HCEC 1CT (cell line): ENCODE data around the gene PXT1.

Experiments used
- DNase-seq: peaks from one replicate; pipeline ENCODE4 v3.0.0-alpha.2; 2017

The PXT1 gene

DNA sequence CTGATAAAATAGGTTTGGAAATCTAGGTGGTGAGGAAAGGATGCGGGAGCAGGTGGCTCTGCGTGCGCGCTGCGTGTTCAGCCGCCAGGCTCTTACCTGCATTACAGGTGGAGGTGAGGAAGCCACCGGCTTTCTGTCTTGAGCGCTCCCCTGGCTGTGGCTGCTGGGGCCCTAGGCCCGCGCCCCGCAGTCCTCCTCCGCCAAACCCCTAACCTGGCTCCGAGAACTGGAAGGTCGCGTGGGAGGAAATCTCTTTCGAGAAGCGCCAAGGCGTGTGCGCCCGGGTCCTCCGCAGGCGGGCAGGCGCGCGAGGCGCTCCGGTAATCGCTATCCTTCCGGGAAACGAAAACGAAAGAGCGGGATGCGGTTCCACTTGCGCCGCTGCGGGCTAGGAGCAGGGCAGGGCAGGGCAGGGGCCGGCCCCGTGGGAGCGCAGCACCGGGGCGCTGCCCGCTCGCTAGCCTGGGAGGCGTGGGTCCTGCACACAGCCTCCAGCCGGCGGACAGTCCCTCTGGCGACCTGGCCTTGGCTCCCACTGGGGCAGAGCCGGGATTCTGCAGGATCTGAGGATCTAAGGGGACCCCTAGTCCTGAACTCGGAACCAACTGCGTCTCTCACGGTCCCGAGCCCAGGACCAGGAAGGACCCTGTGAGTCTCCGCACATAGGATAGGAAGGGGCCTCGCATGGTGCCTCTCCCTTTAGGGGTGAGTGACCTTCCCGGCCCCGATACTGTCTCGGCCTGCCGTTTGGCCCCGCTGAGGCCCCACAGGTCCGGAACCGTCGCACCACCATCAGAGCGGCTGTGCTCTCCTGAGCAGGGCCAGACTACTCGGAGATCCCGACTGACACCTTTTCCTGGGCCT, 55.0 kb downstream of the PXT1 start, which contains the start of gene ETV7:
TSS of gene ETV7 (minus strand) at position 230 of the 864 bp plus-strand sequence. CDS start at position 102, 128 bp downstream.
- DNase-seq = no peak

DNA sequence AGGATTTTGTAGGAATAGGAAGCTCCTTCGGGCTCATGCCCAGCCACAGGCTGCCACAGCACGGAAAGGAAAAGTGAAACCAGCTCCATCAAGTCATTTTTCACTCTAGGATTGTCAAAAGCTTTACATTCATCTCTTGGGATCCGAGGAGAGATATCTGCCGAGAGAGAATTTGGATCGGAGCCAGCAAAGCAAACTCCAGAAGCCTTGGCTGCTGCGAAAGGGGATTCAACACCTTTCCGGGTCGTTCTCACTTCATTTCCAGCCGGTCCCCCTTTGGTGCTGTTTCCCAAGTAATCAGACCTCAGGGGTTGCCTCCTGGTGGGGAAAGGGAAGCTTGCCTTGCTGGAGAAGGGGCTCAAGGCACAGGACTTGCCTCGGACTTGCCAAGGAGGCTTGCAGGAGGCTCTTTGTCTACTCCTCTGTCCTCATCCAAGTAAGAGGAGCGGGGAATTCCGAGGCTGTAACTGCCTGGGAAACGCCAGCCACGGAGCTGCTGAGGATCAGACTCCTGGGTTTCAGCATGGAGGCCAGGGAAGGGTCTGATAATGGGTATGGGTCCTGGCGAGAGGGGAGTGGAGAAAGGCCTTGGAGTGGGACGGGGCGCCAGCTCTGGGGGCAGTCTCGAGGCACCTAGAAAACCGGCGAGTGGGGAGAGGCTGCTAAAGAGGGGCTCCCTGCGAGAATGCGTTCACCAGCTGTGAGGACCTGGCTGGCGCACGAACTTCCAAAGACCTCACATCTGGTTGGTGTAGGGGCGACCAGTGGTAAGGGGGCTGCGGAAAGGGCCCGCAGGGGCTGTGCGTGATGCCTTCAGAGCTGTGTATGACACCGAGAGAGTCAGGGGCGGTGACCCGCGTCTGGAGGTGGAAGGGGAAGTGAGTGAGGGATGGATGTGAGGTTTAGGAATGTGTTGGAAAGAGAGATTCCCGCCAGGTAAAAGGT, 55.9 kb downstream of the PXT1 start:
- peak; percentile 51 for DNase-seq

DNA sequence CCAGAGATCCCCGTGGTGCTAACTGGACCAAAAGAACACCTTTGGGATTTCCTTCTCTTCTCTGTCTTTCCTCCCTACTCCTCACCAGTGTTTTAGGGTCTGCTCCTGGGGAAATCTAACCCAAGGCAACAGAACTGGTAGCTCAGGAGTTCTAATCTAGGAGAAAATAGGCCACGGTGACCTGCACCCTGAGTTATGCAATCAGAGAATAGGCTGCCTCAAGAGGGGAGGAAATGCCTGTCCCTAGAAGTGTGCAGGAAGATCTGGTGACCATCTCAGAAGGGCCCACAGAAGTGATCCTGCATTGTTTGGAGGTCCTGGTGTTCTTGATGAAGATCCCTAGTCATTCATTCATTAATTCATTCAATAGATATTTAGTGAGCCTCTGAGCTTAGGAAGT, 58.6 kb downstream of the PXT1 start:
- DNase-seq = no peak

DNA sequence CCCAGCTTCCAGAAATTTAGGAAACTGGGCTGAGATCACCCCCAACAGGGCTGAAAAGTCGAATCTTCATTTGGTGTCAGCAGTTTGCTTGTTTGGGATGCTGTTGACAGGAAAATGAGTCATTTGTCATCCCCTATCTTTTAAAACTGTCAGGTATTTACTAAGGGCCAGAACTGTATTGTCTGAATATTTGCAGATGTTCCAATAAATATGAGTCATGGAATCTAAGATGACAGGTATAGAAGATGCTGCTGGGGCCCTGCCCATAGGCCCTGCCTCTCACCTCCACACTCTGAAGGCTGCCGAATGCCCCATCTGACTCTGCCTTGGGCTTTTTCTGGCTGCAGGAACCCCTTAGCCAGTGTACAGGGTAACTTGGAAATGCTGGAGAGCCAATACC, 59.0 kb downstream of the PXT1 start:
- DNase-seq = no peak

- DNase-seq = no peak
Measured at GRCh38 chr6:36382976-36383375, 59.7 kb downstream of the PXT1 start.

DNA sequence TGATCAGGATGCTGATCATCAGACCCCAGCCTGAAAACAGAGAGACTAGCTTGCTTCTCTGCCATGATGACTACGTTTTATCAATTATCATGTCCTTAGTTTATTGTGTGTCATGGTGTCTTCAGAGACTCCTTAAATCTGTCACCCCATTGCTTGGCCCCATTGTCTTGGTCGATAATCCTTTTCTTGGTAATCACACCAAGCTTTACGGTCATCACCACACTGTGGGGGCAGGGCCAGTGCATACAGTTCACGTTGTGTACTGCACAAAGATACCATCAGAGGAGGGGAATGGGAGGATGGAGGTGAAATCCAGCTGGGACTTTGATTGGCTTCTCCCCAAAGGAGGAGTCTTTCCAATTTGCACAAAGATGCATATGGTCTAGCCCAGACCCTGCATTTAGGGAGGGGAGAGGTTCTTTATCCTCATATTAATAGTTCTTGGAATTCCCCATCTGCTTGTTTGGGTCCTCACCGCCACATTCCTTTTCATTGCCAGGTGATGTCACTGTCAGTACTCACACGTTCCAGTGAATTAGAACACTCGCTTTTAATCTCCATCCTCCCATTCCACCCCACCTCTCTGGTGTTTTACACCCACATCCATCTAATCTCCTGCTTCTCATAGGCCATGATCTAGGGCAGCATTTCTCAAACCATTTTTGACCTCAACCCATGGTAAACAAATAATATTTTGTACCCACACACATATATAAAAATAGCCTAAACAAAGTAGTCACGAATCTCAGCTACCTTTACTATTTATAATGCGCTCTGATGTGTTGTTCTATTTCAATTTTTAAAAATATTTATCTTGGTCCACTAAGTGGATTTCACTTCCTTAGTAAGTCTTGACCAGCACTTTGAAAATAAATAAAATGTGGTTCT, 60.9 kb downstream of the PXT1 start:
- DNase-seq = no peak

DNA sequence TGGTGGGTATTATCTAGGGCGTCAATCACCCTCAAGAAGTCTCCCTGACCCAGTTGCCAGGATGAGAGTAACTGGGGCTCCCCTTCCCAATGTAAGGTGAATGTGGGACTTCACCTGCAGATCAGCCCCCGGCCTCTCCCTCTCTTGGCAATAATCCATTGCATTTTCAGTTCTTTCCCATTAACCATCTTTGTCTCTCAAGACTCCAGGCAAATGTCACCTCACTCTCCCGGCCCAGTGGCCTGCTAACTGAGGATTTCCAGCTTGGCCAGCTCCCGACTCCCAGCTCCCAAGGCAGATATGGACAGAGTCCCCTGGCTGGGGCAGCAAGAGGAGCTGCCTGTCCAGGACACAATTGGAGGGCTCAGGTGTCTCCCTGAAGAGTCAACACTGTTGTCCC, 62.5 kb downstream of the PXT1 start:
- DNase-seq = no peak

DNA sequence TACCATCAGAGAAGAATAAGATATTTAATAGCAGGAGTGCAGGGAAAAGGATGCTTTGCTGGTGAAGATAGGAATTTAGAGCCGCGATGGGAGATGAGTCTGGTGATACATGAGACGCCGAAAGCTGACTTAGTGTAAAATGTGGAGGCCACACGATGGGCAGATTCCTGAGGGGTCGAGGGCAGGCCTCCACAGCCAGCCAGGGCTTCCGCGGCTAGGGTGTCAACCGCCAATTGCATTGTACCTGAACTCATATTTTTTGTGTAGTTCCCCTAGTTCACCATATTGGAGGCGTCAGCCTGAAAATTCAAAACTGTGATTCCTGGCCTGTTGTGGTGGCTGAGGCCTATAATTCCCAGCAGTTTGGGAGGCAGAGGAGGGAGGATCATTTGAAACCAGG, 63.7 kb downstream of the PXT1 start:
- no peak for DNase-seq

DNA sequence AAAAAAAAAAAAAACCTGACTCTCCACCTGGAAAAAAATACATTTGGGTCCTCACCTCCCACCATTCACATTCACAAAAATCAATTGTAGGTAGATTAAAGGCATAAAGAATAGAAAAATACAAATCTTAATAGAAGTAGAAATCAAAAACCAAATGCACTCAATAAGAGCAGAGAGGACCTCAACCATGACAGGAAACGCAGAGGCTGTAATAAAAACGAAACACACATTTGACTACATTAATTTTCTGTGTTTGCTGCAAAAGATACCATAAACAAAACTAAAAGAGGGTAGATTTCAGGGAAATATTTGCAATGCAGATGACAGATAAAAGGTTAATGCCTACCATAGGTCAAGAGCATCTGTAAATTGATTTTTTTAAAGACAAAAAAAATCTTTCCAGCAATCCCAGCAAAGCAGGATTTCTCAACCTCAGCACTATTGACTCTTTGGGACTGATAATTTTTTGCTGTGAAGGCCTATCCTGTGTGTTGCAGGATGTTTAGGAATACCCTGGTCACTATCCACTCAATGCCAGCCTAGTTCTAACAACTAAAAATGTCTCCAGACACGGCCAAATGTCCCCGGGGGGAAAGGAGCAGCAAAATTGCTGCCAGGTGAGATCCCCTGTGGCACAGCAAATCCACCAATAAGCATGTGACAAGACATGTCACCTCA, 64.3 kb downstream of the PXT1 start:
- no peak for DNase-seq

DNA sequence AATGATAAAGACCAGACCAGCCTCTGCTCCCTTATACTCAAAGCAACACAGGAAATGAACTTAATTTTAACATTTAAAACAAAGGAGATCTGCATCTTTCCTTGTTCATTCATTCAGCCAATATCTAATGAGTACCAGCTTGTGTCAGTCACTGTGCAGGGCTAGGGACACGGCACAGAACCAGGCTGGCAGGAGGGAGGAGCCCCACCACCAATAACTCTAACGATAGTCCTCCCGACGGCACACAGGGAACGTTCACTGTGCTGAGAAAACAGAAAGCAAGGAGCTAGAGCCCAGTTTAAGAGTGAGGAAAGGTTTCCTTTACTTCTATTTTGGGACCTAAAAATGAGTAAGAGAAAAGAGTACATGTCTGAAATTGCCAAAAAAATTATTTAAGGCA, 65.1 kb downstream of the PXT1 start:
- DNase-seq = no peak

DNA sequence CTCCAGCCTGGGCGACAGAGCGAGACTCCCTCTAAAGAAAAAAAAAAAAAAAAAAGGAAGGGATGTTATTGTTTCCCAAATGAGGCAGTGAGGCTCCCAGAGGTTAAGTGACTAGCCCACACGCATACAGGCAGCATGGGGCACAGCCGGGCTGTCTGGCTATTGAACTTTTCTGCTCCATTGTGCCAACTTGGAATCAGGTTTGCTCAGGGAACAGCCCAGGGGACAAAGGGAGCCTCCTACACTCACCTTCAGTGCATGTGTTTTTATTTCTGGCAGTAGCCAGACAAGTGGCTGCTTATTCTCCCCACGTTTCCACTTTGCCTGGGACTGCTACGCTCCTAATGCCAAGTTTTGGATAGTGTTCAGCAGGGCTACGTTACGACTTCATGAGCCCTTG, 65.9 kb downstream of the PXT1 start:
- no peak for DNase-seq

DNA sequence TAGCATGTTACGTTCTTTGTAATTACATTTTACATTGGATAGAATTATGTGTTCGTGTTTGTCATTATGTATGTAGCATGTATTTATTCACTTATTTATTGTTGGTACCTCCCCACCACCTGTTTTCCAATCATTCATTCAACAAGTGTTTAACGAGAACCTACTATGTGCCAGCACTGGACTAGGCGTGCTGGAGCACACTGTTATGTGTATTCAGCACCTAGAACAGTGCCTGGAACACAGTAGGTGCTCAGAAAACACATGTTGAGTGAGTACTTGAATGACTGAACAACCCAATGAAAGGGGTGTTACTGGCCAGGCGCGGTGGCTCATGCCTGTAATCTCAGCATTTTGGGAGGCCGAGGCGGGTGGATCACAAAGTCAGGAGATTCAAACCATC, 66.5 kb downstream of the PXT1 start:
- no peak for DNase-seq

DNA sequence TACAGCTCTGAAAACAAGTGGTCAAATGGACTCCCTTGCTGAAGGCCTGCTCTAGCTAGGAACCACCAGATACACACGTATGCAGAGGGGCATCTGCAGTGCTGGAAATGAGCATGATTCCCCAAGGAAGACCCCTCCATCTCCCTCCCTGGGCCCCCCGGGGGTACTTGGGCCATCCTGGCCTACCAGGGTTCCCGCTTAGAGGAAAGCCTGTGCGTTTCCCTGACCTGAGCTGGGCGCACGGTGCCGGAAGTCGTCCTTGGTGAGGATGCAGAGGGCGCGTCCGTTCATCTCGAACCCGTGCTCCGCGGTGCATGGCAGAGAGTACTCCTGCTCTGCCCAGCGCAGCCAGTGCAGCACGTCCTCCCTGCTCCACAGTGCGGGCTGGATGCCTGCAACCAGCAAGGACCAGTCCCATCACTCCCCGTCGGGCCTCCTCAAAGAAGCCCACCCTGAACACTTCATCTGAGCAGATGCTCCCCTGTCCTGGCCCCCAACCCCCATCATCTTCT, 67.0 kb downstream of the PXT1 start:
- DNase-seq = no peak

DNA sequence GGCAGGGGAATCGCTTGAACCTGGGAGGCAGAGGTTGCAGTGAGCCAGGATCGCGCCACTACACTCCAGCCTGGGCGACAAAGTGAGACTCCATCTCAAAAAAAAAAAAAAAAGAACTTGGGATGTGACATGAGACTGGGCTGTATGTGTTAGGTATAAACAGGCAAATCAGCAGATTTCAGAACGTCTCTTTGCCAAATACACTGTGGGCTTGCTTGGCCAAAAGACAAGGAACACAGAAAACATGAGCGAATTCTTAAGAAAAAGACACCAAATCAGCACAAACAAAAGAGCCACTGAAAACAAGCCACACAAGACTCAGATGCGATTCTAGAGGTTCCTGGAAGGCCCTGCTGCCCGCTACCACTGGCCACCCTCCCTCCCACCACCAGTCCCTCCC, 67.7 kb downstream of the PXT1 start:
- DNase-seq = no peak

- no peak for DNase-seq
Measured at GRCh38 chr6:36374194-36374593, 68.5 kb downstream of the PXT1 start.

DNA sequence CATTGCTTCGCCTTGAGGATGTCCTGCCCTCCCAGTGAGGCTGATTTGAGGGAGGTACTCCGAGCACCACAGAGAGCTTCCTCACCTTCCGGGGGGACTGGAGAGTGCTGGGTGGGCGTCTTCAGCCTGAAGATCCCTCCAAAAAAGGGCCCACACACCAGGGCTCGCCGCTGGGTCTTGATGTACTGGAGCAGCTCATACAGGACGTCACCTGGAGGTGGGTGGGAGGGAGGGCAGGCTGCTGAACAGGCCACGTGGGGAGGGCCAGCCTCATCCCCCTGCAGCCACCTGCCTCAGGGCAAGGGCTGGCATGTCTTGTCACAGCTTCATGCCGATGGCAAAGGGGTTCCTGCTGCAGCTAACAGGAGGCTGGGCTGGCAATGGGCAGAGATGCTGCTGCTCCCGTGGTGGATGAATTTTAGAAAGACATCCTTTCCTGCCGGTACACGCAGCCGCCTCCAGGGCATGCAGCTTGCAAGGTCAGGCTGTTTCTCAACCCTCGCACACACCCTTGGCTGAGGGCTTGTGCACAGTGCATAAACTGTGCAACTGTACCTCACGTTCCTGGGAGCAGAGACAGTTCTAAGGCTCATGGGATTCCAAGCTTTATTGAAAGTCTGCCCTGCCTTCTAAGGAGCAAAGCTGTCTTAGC, 69.2 kb downstream of the PXT1 start:
- DNase-seq = no peak

- DNase-seq = no peak
Measured at GRCh38 chr6:36372088-36372487, 70.6 kb downstream of the PXT1 start.

DNA sequence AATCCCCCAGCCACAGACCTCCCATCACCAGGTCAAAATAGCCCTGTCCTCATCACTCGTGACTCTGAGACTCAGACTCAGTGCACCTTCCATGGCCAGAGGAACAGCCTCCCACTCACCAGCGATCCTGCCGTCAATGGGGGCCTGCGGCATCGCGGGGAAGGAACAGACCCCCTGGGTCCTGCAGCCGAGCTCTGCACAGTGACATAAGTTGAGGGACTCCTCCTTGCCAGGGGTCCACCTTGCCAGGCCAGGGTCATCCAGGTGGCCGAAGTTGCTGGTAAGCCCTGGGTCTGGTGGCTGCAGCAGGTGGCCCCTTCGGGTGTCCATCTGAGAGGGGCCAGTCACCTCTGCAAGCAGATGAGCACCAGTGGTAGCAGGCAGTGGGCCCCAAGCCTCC, 71.4 kb downstream of the PXT1 start:
- no peak for DNase-seq

- DNase-seq = no peak
Measured at GRCh38 chr6:36370638-36371037, 72.0 kb downstream of the PXT1 start.

DNA sequence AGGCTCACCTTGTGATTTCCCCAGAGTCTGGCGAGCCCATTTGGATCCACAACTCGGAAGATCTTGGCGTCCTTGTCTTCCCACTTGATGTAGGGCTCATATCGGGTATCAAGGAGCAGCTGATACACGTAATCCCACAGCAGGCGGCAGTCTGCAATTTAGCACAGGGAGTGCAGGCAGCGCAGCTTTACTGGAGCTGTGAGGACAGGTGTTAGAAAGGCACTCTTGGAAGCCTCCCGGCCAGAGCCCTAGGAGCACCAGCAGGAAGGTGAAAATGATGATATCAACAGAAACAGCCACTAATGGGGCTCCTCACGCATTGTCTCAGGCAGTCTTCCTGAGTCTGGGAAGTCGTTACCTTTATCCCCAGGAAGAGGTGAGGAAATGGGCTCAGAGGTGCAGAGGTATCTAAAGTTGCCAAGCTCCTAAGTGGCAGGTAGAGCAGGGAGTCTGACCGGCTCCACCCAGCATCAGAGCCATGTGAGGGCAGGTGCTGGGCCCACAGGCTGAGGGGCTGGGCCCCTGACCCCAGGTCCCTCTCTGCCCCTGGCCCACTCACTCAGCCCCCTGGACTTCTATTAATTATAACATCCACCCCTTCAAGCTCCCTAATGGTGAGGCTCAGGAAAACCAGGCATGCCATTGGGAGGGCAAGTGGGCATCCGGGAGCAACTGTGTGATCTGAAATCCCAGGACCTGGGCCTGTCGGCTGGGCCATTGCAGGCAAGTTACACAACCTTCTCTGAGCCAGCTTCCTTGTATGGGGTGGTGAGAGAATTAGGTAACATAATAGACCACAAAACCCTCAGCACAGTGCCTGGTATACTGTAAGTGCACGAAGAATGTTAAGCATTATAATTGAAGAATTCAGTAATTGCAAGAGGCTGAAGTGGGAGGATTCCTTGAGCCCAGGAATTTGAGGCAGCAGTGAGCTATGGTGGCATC, 73.5 kb downstream of the PXT1 start:
- DNase-seq = peak; percentile 72
